Measurements from ENCODE around the gene FGD2.
"Not testable (repeated sequence)": the region's sequence is repeated elsewhere in the genome, so short reads cannot be mapped to it uniquely, and the experiment has no call there.

The FGD2 gene

DNA sequence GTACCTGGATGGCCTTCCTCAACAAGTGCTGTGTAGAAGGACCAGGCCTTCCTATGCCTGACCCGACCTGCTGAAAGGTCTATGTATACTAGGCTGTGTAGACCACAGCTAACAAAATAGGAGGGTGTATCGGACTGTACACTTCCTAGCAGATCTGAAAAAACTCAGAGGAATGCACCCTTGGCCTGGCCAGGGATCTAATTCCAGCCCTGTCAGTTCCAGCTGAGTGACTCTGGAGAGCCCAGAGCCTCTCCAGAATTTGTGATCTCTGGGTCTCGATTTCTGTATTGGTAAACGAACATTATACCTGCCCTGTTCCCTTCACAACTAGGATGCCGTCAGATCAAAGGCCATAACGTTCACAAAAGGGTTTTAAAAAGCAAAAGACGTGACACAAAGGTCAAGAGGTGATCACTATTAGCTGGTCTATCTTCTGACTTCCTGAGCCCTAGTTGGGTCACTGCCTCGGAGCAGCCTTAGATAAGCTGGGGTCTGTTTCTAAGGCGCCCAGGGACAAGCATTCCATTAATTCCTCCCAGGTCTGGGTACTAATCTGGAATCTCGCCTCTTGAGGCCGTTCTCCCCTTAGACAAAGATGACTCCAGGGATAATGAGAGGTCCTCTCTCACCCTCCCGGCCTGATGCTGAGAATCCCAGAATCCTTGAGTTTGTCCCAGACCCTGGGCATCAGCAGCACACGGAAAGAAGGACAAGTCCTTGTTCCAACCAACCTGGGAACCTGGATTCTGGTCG lies 33.4 kb upstream of the FGD2 start:
- no peak for DNase-seq (ENCODE audit: low spot score)

DNA sequence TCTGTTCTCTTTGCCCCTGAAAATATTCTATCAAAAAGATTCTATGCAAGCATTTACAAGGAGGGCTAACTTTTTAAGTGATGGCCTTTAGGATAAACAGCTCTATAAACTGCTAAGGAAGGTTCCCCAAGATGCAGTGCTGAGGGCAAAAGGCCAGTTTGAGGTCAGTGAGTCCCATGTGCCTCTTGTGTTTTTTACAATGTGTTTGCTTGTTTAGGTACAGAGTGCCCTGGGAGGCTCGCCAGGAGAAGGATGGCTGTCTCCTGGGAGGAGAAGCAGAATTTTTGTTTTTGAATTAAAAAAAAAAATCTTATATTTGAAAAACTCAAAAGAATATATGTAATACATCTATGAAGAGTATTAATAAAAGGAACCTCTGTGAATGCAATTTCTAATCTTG lies 32.3 kb upstream of the FGD2 start:
- no peak for DNase-seq (ENCODE audit: low spot score)

DNA sequence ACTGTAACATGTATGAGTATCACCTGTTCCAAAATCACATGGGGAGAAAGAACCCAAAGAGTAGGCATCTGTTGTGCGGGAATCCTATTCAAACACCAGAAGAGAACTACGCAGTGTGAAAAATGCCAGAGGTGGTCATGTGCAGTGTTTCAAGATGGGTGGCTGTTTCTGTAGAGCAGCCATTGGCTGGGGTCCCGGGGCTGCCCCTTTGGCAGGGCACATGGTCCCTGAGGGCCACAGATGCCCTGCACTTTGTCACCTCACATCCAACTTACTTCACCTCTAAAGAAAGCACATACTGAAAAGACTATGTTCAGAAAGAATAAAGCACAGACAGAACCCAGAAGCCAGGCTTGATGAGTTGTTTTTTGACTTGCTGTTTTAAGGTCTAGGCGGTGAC lies 31.8 kb upstream of the FGD2 start:
- DNase-seq (ENCODE audit: low spot score), result no peak

DNA sequence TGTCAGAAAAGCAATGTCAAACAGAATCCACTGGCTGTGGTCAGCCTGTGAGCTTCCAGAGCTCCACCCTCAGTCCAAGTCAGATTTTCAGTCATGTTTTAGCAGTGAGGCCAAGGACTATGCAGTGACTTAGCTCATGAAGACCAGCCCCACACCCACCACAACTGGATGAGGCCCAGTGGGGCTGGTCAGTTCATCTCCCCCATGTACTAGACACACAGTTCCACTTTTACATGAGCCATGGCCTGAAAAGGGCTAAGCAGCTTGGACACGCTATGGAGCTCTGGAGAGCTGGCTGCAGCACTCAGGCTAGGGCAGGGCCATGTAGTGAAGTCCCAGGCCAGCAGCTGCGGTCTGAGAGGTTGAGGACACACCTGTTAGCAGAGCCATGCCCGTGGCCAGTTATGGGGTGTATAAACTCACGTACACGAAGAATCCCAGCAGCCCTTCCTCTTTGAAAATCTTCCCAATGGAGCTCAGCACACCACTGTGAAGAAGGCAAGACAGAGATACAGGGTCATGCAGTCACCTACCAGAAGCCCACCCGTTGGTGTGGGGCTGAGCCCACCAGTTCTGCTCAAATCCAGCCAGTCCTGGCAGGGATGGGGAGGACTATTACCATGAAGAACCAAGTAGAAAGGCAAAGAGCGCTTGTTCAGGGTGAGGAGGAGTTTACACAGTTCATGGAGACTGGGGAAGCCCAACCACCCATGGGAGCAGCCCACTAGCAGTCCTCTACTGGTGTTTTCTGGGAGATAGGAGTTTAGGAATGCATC lies 30.0 kb upstream of the FGD2 start:
- no peak for DNase-seq (ENCODE audit: low spot score)

DNA sequence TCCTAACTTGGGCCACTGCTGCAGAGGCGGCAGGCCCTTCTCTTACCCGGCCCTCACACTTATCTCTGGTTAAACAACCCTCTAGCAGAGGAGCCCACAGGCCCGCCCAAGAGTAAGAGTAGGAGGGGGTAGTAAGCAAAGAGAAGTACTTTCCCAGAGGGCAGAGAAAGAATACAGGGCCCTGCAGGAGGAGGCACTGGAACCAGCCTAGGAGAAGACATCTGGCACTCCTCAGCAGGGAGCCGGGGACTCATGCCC lies 29.5 kb upstream of the FGD2 start:
- no peak for DNase-seq (ENCODE audit: low spot score)

DNA sequence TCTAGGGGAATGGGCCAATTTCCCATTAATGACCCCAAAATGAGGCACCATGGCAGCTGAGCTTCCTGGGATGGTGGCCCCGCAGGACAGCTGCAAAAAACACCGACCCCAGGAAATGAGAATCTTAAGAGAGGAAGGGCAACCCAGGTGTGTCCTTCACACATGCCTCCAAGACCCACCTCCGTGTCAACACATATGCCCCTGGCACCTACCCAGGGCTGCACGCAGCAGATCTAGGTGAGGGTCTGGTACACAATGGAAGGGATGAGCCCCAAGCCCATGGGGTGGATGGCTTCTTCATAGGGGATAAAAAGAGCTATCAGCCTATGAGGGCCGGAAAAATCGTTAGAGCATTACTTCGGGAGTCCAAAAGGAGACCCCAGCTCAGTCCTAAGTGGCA lies 28.9 kb upstream of the FGD2 start:
- no peak for DNase-seq (ENCODE audit: low spot score)

DNA sequence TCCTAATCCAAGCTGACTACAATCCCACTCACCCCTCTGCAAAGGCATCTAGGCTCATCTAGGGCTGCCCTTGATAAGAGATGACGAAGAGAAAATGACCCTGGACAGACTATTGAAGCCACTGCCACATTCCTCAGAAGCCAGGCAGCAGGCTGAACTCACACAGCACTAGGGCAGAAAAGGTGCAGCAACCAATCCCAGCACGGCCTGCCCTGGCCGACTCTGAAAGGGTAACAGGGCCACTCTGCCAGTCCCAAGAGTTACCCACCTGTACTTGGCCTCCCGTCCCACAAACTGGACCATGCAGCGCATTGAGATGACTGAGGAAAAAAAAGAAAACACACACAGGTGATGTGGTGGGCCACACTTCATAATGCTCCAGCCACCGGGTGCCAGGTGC lies 28.5 kb upstream of the FGD2 start:
- no peak for DNase-seq (ENCODE audit: low spot score)

DNA sequence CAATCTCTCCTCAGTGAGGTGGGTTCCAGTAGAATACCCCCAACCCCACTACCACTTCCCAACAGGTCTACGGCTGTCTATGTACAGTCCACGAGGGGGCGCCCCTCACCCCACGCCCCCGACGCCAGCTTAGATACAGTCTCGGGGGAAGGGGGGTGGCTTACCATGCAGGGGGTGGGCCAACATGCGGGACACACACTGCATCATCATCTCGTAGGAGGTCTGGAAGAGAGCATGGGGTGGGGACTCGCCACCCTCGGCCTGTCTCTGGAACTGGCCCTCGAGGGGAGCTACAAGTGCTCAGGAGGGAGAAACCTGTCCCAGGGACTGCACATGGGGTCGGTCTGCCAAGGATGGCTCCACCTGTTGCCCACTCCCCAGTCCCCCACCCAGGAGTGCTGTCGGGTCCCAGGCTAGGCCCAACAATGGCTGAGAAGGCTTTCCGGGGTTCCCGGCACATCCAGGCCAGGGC lies 27.9 kb upstream of the FGD2 start:
- no peak for DNase-seq (ENCODE audit: low spot score)

DNA sequence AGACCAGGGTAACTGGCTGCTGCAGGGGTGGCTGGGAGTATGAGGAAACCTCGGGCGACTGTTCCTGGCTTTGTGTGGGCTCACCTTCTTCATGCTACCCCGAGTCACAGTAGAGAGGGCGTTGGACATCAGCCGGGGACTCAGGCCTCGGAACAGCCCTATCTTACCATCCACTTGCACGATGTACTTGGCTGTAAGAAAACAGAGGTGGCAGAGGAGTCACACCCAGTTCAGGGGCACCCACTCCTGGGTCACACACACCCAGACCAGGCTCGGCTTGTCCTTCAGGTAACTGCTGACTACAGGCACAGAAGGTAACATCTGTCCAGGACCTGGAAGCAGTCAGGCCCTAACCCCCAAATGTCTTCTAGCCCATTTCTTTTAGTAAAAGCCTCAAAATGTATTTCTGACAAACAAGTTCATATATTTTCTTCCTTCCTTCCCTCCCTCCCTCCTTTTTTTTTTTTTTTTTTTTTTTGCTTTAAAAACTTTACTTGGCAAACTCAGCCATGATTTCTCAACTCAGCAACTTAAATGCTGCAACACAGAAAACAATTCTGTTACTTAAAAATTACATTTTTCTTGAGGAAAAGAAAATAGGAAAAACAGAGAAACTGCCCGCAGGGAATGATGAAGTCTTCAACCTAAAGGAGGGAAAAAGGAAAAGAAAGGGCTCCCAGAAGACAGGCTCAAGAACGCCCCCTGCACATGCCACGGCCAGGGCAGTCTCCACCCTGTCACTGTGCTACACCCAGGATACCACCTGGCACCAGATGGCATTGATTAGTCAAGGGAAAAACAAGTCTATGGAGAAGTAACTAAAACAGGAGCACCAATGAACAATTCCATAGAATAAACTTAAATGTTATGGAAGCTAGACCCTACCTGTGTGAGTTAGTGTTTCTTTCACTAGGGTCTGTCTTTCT lies 26.8 kb upstream of the FGD2 start:
- DNase-seq (ENCODE audit: low spot score), result no peak

DNA sequence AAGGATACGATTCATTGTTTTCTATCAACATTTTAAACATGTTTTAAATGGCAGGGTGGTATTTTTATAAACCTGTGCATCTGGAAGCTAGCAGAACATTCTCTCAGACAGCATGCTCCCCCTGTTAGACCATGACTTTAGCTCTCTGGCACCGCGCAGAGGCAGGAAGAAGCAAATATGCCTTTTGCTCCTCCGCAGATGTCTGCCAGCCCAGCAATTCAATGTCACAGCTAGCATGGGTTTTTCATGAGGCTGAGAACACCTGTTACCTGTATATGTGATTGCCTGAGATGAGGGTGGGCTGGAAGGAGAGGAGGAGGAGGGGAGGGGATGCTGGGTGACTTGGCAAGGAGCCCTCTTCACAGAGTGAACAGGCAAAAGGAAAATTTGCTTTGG lies 26.1 kb upstream of the FGD2 start:
- peak; percentile 46 for DNase-seq (ENCODE audit: low spot score)

DNA sequence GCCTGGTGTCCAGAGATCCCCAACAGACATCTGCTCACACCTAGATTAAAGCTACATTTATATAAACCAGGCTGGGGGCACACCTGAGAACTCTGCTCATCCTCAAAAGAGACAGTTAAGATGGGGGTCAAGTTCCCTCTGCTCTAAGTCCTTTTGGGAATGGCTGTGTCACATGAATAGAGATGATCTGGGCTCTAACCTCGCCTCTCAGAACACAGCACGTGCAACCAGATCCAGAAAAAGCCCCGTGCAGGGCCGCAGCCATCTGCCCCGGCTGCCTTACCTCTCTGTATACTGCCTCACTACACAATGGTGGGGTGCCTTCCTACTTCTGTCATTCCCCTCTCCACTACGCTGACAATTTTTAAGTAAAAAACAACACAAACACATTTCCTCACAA lies 25.3 kb upstream of the FGD2 start:
- DNase-seq (ENCODE audit: low spot score), result no peak

DNA sequence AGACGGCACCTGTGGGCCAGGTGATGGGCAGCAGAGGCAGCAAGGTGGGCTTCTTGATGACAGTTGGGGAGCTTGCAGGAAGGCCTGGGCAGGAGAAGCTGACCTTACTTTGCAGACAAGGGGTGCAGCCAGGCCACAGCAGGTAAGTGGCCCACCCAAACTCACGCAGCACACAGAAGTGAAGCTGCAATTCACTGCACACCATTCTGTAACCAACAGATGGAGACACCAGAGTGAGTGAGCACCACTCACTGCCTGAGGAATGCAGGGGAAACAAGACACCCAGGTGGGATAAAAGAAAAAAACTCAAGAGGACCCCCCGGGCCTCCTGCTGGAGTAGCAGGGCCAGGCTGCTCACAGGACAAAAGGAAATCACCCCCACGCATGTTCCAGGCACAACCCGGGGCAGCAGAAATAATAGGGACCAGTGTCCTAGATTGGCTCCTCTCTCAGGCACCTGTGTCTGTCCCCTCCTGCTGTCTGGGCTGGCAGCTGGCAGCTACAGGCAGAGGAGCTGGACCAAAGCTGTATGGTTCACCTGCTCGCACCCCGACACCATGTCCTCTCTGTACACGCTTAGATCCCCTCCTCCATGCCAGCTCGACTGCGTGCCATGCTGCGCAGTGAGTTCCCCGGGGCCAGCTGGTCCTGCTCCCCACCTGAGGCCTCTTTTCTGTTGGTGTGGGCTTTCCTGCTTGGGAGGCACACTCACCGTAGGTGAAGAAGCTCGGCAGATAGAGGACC lies 24.4 kb upstream of the FGD2 start:
- no peak for DNase-seq (ENCODE audit: low spot score)

DNA sequence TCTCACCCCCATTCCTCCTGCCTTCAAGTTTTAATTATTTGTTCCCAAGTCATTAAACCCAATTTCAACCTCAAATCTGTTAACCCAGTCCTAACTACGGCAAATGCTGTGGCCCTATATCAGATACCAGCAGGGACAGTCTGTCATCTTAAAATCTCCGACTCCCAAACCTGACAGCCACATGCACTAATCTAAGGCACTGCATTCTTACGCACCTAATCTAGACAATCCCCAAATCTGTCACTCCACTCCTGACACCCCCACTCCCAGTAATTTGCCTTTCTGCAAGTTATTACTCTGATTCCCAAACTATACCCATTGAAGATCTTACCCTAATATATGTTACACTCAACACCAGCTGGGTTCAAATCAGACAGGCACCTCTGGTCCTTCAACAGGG lies 21.9 kb upstream of the FGD2 start:
- DNase-seq (ENCODE audit: low spot score), result no peak

DNA sequence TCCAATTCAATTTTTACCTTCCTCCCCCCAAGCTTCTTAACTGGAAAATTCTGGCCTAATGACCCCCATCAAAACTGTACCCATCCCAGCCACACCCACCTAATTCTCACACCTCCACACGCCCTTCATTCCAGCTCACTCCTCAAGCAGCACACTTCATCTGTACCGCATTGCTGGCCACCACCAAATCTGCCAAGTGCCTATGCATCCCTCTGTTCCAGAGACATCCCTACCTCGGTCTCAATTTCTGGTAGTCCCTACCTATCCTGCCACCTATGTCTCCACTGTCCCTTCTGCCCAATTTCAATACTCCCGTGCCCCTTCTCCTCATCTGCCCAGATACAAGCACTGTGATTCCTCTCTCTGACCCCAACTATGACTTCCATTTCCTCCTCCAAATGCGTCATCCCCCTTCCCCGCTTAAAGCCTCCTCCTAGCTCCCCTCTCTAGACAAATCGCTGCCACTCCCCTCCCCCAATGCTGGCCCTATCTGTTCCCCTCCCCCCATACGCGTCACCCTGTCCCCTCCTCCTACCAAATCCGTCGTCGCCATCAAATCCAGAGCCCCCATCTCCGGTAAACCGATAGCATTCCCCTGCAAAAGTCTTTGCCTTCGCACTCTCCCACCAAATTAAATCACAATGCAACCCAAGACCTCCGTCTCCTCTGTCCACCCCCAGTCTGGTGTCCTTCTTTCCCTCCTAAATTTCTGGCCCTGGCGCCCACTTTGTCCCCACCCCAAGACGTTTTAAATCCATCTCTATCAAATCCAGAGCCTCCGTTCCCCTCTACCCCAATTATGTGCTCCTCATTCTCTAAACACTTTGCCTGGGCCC lies 20.7 kb upstream of the FGD2 start:
- DNase-seq (ENCODE audit: low spot score), result peak; percentile 47

DNA sequence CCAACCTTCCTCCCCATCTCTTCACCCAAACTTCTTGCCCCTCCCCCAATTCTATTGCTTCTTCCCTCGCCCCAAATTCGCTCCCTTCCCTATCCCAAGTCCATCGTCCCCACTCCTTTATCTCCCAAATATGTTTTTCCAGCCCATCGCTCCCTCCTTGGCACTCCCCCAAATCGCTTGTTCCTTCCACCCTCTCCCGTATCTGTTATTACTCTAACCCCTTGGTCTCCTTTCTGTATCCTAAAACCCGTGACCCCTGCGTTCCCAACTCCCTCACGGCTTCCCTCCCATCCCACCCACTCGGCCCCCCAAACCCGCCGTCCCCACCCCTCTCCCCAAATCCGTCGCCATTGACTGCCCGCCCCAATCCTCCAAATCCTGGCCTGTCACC lies 20.0 kb upstream of the FGD2 start:
- no peak for DNase-seq (ENCODE audit: low spot score)

DNA sequence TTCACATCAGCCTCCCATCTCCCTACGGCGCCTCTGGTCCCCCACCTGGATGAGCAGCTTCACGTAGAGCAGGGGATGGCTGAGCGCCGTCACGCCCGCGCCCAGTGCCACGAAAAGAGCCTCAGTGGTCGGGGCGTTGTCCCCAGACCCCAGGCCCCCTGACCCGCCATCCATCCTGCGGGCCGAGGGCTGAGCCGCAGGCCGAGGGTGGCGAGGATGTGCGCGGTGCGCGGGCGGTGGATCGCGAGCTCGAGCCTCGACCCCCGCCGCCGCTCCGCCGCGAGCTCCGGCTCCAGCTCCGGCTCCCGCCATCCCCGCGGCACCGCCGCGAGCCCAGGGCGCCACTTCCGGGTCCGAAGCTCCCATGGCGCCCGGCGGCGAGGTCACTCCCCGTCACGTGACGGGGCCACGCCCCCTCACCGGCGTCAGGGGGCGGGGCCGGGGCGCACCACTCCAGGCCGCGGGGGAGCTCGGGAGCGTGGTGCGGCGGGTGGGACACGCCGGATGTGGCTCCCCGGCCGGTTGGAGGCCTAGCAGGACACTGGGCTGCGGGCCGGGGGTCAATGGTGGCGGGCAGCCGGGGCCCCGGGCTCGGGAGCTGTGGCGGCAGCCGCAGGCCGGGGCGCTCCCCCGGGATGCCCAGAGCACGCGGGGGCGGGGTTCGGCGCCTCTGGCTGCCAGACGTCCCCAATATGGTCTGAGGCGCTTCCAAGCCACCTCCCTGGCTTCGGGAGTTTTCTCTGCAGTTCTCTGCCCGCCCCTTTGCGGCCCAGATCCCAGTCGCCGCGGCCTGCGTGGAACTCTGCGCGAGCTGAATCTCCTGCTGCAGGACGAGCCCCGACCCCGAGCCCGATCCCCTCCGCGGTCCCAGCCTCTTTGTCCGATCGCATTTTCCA lies 19.4 kb upstream of the FGD2 start, which contains the start of gene MTCH1:
Gene MTCH1 (minus strand): TSS at position 389 of the 896 bp plus-strand sequence. CDS start 23 bp downstream, at position 366.
- peak; percentile 85 for DNase-seq (ENCODE audit: low spot score)

DNA sequence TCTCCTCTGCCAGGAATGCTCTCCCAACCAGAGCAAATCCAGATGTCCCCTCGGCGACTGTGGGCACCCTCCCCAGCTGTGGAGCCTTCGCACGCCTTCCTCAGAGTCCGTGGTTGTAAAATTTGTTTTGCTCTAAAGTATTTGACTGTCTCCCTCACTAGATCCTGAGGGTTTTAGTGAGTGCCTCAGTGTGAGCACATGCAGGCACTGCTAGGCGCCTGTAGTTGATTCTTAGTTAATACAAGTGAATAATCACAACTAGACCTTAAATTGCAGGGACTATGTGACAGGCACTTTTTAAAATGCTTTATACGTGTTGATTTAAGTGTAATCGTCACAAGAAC lies 18.8 kb upstream of the FGD2 start:
- DNase-seq (ENCODE audit: low spot score), result no peak

DNA sequence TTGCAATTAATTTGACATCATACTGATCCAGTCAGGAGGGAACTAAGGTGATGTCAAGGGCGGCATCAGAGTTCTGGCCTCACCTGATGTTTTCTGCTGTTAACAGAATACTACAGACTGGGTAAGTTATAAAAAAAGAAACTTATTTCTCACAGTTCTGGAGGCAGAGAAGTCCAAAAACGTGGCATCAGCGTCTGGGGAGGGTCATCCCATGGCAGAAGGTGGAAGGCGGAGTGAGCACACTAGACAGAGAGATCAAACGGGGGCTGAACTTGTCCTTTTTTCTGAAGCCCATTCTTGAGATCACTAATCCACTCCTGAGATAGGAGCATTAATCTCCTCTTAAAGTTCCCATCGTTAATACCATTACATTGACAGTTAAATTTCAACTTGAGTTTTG lies 16.2 kb upstream of the FGD2 start:
- DNase-seq (ENCODE audit: low spot score), result no peak

DNA sequence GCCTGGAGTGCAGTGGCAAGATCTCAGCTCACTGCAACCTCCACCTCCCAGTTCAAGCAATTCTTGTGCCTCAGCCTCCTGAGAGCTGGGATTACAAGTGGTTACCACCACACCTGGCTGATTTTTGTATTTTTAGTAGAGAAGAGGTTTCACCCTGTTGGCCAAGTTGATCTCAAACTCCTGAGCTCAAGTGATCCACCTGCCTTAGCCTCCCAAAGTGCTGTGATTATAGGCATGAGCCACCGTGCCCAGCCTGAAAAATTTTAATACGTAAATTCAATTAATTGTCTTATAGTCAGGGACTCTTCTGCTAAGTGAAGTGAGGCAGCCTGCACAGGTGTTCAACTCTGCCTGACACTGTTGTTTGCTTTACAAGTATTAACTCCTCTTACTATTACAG lies 15.1 kb upstream of the FGD2 start:
- DNase-seq (ENCODE audit: low spot score), result not testable (repeated sequence)

Data from CD4-positive, alpha-beta T cell treated with Interleukin-6 at 100 ng/mL for 8 hours (primary cell).